A673 (cell line): ENCODE data around the gene PCBP3. TPM values are rescaled to one million over a fixed set of nuclear protein-coding genes. Genes with fewer than 3 reads are reported as not detected.

Source experiments
- BruUV-seq: library from RNA; stranded (reverse); fragments of 400-500 nt; replicated peaks from 2 replicates; lab custom pipeline; 2021; lab: Mats Ljungman, UMichigan
- CTCF ChIA-PET: fragments of 300-600 bp; sonication (Branson Sonifier 250); formaldehyde crosslinking; loops from one replicate; lab custom pipeline; 2022; ENCODE audit warnings: antibody characterized with exemption; lab: Charles Lee
- POLR2A ChIA-PET: fragments of 300-600 bp; sonication (Branson Sonifier 250); formaldehyde crosslinking; loops from one replicate; lab custom pipeline; 2022; ENCODE audit warnings: antibody characterized with exemption; ENCODE audit not compliant: low non-redundant PET; lab: Charles Lee
- DNase-seq: peaks from one replicate; pipeline ENCODE4 v3.0.0-alpha.2; 2015; ENCODE audit warnings: low spot score
- H3K27ac ChIP-seq: fragments of 200-600 bp; sonication (generic); 2 replicates; pipeline ENCODE4 v1.5.1; 2016; ENCODE audit warnings: mixed run types, low read depth, mild to moderate bottlenecking, mixed read lengths, antibody characterized with exemption, low read length; ENCODE audit not compliant: poor library complexity, severe bottlenecking
- H3K27me3 ChIP-seq: fragments of 200-600 bp; sonication (generic); replicated peaks from 2 replicates; pipeline ENCODE4 v1.6.1; 2017; ENCODE audit warnings: mixed run types, low read depth, mild to moderate bottlenecking, mixed read lengths, antibody characterized with exemption, low read length; ENCODE audit not compliant: insufficient read depth, poor library complexity
- H3K36me3 ChIP-seq: fragments of 200-600 bp; sonication (generic); 2 replicates; pipeline ENCODE4 v1.6.1; 2016; ENCODE audit warnings: mixed run types, mild to moderate bottlenecking, mixed read lengths, antibody characterized with exemption, low read length; ENCODE audit not compliant: insufficient read depth, poor library complexity, severe bottlenecking
- H3K4me1 ChIP-seq: fragments of 200-600 bp; sonication (generic); 2 replicates; pipeline ENCODE4 v1.6.1; 2017; ENCODE audit warnings: mixed run types, mild to moderate bottlenecking, mixed read lengths, antibody characterized with exemption, low read length; ENCODE audit not compliant: insufficient read depth, poor library complexity, severe bottlenecking
- H3K4me3 ChIP-seq: fragments of 200-600 bp; sonication (generic); 2 replicates; pipeline ENCODE4 v1.5.1; 2016; ENCODE audit warnings: low read depth, mixed run types, mild to moderate bottlenecking, mixed read lengths, low read length; ENCODE audit not compliant: poor library complexity, severe bottlenecking
- H3K9me3 ChIP-seq: fragments of 200-600 bp; sonication (generic); 2 replicates; pipeline ENCODE4 v1.6.1; 2016; ENCODE audit warnings: mixed run types, low read depth, mild to moderate bottlenecking, mixed read lengths, antibody characterized with exemption, low read length; ENCODE audit not compliant: poor library complexity, severe bottlenecking
- CTCF ChIP-seq: fragments of 300-800, 200-600 bp; sonication (generic); conservative IDR thresholded peaks from 2 replicates; pipeline ENCODE4 v1.5.1; 2017; ENCODE audit warnings: low read depth, mild to moderate bottlenecking, antibody characterized with exemption, low read length, moderate library complexity, mixed read lengths
- EZH2 ChIP-seq: fragments of 200-600 bp; sonication (generic); IDR thresholded peaks from 2 replicates; pipeline ENCODE4 v1.6.1; 2017; ENCODE audit warnings: borderline replicate concordance, low read depth, mild to moderate bottlenecking, mixed read lengths, antibody characterized with exemption, low read length; ENCODE audit not compliant: poor library complexity, severe bottlenecking
- intact Hi-C: fragments of 100-400 bp; cut with micrococcal nuclease; formaldehyde crosslinking; loops from one replicate; pipeline ENCODE4 v1.10.0; 2022; ENCODE audit not compliant: unreplicated experiment
- total RNA-seq: library from RNA; stranded (reverse); gene quantifications from 2 replicates; pipeline ENCODE4 v1.2.3, GENCODE V29; 2021

PCBP3 gene
- total RNA-seq, 1 experiment from 2014 or later: 25.6 TPM

GRCh38 chr21:45962531-45963231 lies 319.2 kb downstream of the PCBP3 start:
- intact Hi-C loops: no loop called here
- no peak for DNase-seq
- POLR2A ChIA-PET: no interaction called here
- no peaks in the 10 kb centered on the region for H3K27me3 ChIP-seq
- H3K4me3 ChIP-seq: no peak overlapping the region
- CTCF ChIA-PET: no interaction called here
- H3K36me3 ChIP-seq: no peaks in the 10 kb centered on the region
- no peaks in the 10 kb centered on the region for H3K4me1 ChIP-seq
- H3K27ac ChIP-seq: no peak overlapping the region
- BruUV-seq: no TSS peak
- no peaks in the 10 kb centered on the region for H3K9me3 ChIP-seq
- TF ChIP-seq CTCF (no peak), EZH2 (no peak)

DNA sequence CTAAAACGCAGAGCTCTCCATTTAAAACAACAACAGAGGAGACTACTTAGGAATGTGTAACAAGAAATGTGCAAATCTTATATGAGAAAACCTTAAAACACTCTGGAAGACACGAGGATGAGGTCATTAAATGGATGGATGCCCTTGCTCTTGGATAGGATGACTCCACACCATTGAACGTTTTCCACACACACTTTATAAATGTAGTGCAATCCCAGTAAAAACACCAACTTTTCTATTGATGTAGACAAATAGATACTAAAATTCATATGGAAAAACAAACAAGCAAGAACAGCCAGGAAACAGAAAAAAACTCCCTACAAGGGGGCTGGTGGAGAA lies 319.7 kb downstream of the PCBP3 start:
- Histone ChIP-seq H3K4me1 (no peaks in the 10 kb centered on the region), H3K9me3 (no peaks in the 10 kb centered on the region), H3K27me3 (no peaks in the 10 kb centered on the region), H3K27ac (no peak overlapping the region), H3K4me3 (no peak overlapping the region), H3K36me3 (no peaks in the 10 kb centered on the region)
- POLR2A ChIA-PET: no interaction called here
- intact Hi-C loops: no loop called here
- BruUV-seq: no TSS peak
- TF ChIP-seq EZH2: no peak
- TF ChIP-seq CTCF: no peak
- CTCF ChIA-PET: no interaction called here
- DNase-seq: no peak

DNA sequence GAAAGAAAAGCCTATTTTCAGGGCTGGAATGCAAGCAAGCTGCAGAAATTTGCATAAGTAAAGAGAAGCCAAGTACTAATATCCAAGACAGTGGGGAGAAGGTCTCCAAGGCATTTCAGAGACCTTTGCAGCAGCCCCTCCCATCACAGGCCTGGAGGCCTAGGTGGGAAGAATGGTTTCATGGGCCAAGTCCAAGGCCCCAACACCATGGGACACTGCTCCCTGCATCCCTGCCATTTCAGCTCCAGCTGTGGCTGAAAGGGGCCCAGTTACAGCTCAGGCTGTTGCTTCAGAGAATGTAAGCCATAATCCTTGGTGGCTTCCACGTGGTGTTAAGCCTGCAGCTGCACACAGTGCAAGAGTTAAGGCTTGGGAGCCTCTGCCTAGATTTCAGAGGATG lies 321.1 kb downstream of the PCBP3 start:
- no peaks in the 10 kb centered on the region for H3K9me3 ChIP-seq
- BruUV-seq: no TSS peak
- no peaks in the 10 kb centered on the region for H3K27me3 ChIP-seq
- intact Hi-C loops: no loop called here
- no peak for DNase-seq
- no peak overlapping the region for H3K4me3 ChIP-seq
- TF ChIP-seq EZH2 (no peak), CTCF (no peak)
- no peaks in the 10 kb centered on the region for H3K4me1 ChIP-seq
- CTCF ChIA-PET: interaction anchor here (0.6 kb wide), 1 partner anchor 54 kb away, joined by 5 read pairs; no protein-coding TSS in a partner anchor
- H3K36me3 ChIP-seq: no peaks in the 10 kb centered on the region
- no peak overlapping the region for H3K27ac ChIP-seq
- POLR2A ChIA-PET: no interaction called here
